NOMO-1 treated with dmso at 0.1 percent for 144 hours (cell line): Measurements from ENCODE around the gene MSANTD4.
"Not testable (repeated sequence)": the region's sequence is repeated elsewhere in the genome, so short reads cannot be mapped to it uniquely, and the experiment has no call there.

Experiments
- DNase-seq: peaks from one replicate; lab custom pipeline; 2025; ENCODE audit not compliant: unreplicated experiment; lab: John Stamatoyannopoulos, UW

Gene MSANTD4

GRCh38 chr11:106021967-106022794, at the start of gene MSANTD4:
Gene MSANTD4, minus strand, starts transcription at chr11:106022240. Its CDS starts 11,323 bp downstream, at chr11:106010917.
- peak; percentile 97 for DNase-seq

GRCh38 chr11:106070606-106071005, 48.6 kb upstream of the MSANTD4 start:
- no peak for DNase-seq

- no peak for DNase-seq
Measured at GRCh38 chr11:106063009-106063408, 41.0 kb upstream of the MSANTD4 start.

- DNase-seq = no peak
Measured at GRCh38 chr11:106061954-106062949, 40.2 kb upstream of the MSANTD4 start.

GRCh38 chr11:106061249-106061784, 39.3 kb upstream of the MSANTD4 start:
- DNase-seq = no peak

GRCh38 chr11:106059617-106060016, 37.6 kb upstream of the MSANTD4 start:
- DNase-seq = no peak

GRCh38 chr11:106058377-106058776, 36.3 kb upstream of the MSANTD4 start:
- not testable (repeated sequence) for DNase-seq

- DNase-seq = no peak
Measured at GRCh38 chr11:106051103-106051502, 29.1 kb upstream of the MSANTD4 start.

GRCh38 chr11:106049727-106050476, 27.9 kb upstream of the MSANTD4 start:
- no peak for DNase-seq

GRCh38 chr11:106047631-106048030, 25.6 kb upstream of the MSANTD4 start:
- no peak for DNase-seq

GRCh38 chr11:106043540-106043939, 21.5 kb upstream of the MSANTD4 start:
- DNase-seq = no peak

- no peak for DNase-seq
Measured at GRCh38 chr11:106032861-106033260, 10.8 kb upstream of the MSANTD4 start.

- DNase-seq = no peak
Measured at GRCh38 chr11:106031936-106032335, 9.9 kb upstream of the MSANTD4 start.

- DNase-seq = no peak
Measured at GRCh38 chr11:106031202-106031810, 9.3 kb upstream of the MSANTD4 start.

- DNase-seq = no peak
Measured at GRCh38 chr11:106030609-106031008, 8.6 kb upstream of the MSANTD4 start.

GRCh38 chr11:106022795-106023275, 795 bp upstream of the MSANTD4 start:
- no peak for DNase-seq

- DNase-seq = no peak
Measured at GRCh38 chr11:106021181-106021966, 666 bp downstream of the MSANTD4 start.

GRCh38 chr11:106017093-106017492, 4.9 kb downstream of the MSANTD4 start:
- no peak for DNase-seq

- no peak for DNase-seq
Measured at GRCh38 chr11:106015066-106015465, 7.0 kb downstream of the MSANTD4 start.
